Fibroblast of lung (primary cell): ENCODE measurements around the gene NFIL3. TPM values are rescaled to one million over a fixed set of nuclear protein-coding genes. Genes with fewer than 3 reads are reported as not detected.
A peak's percentile ranks its signal among the peaks of the same experiment; 100 is the strongest.

Experiments used
- DNase-seq, 2 donors: peaks; one replicate each; pipeline versions ENCODE4 v3.0.0 to v3.0.0-alpha.2; 2010; ENCODE audit warnings: low read depth in 2 of 2
- H2AFZ ChIP-seq: 2 replicates; pipeline ENCODE4 v1.5.1; 2012; ENCODE audit warnings: low read length, control low read depth, inconsistent platforms
- H3K27ac ChIP-seq: 2 replicates; pipeline ENCODE4 v1.5.1; 2011; ENCODE audit warnings: low read length, control low read depth; ENCODE audit not compliant: insufficient read depth
- H3K27me3 ChIP-seq: 2 replicates; pipeline ENCODE4 v1.5.1; 2011; ENCODE audit warnings: mild to moderate bottlenecking, low read length; ENCODE audit not compliant: control insufficient read depth, insufficient read depth
- H3K36me3 ChIP-seq: 2 replicates; pipeline ENCODE4 v1.5.1; 2011; ENCODE audit warnings: low read length; ENCODE audit not compliant: control insufficient read depth, insufficient read depth
- H3K4me1 ChIP-seq: 2 replicates; pipeline ENCODE4 v1.5.1; 2011; ENCODE audit warnings: low read length; ENCODE audit not compliant: control insufficient read depth, insufficient read depth; ENCODE audit errors: extremely low read depth
- H3K4me2 ChIP-seq: 2 replicates; pipeline ENCODE4 v1.5.1; 2011; ENCODE audit warnings: low read length, control low read depth; ENCODE audit not compliant: insufficient read depth; ENCODE audit errors: extremely low read depth
- H3K4me3 ChIP-seq, 4 experiments: fragments of 200-600 bp in 1 of 4; sonication (generic) in 1 of 4; replicated peaks in 1 of 4; 2 replicates each; pipeline ENCODE4 v1.5.1; 2011 to 2016; ENCODE audit warnings: low read length in 4 of 4, low read depth in 3 of 4, mild to moderate bottlenecking in 3 of 4, control low read depth in 2 of 4, inconsistent platforms in 1 of 4, mixed read lengths in 1 of 4; ENCODE audit not compliant: insufficient read depth in 1 of 4; ENCODE audit errors: control extremely low read depth in 1 of 4
- H3K79me2 ChIP-seq: 2 replicates; pipeline ENCODE4 v1.5.1; 2012; ENCODE audit warnings: mild to moderate bottlenecking, low read length, inconsistent platforms; ENCODE audit not compliant: control insufficient read depth, insufficient read depth
- H3K9ac ChIP-seq: 2 replicates; pipeline ENCODE4 v1.5.1; 2011; ENCODE audit warnings: mild to moderate bottlenecking, low read length, control low read depth; ENCODE audit not compliant: insufficient read depth
- H3K9me3 ChIP-seq: 2 replicates; pipeline ENCODE4 v1.5.1; 2012; ENCODE audit warnings: low read depth, low read length; ENCODE audit not compliant: control insufficient read depth, insufficient read depth
- H4K20me1 ChIP-seq: 2 replicates; pipeline ENCODE4 v1.5.1; 2011; ENCODE audit warnings: low read length; ENCODE audit not compliant: control insufficient read depth, insufficient read depth; ENCODE audit errors: extremely low read depth
- EZH2 ChIP-seq: IDR thresholded peaks from 2 replicates; pipeline ENCODE4 v1.5.1; 2012; ENCODE audit warnings: low read length, control low read depth, mild to moderate bottlenecking; ENCODE audit errors: missing control alignments
- polyA plus RNA-seq, 2 donors: library from polyadenylated mRNA; depleted of rRNA in 1 of 2; stranded (reverse) in 1 of 2; unstranded in 1 of 2; fragments of >200 nt; gene quantifications; 2 replicates each; pipeline ENCODE4 v1.2.1, GENCODE V29; 2011 to 2012; ENCODE audit warnings: missing spikeins in 1 of 2
- total RNA-seq: library from RNA; depleted of rRNA; stranded (reverse); fragments of >200 nt; gene quantifications from 2 replicates; pipeline ENCODE4 v1.2.1, GENCODE V29; 2014
- TF ChIP-seq, protein P1 (sequence below), 2 donors: IDR thresholded peaks in 1 of 2; conservative IDR thresholded peaks in 1 of 2; 1 replicate in 1 of 2; 2 replicates in 1 of 2; pipeline ENCODE4 v1.5.1; 2011 to 2012; ENCODE audit warnings: low read length in 2 of 2, control low read depth in 1 of 2, inconsistent platforms in 1 of 2, low read depth in 1 of 2, mild to moderate bottlenecking in 1 of 2

Gene NFIL3
- total and polyA plus RNA-seq, 2 donors (not counting 1 experiment from before 2014, with no cell fraction given): 58.7 to 62.3 TPM

DNA sequence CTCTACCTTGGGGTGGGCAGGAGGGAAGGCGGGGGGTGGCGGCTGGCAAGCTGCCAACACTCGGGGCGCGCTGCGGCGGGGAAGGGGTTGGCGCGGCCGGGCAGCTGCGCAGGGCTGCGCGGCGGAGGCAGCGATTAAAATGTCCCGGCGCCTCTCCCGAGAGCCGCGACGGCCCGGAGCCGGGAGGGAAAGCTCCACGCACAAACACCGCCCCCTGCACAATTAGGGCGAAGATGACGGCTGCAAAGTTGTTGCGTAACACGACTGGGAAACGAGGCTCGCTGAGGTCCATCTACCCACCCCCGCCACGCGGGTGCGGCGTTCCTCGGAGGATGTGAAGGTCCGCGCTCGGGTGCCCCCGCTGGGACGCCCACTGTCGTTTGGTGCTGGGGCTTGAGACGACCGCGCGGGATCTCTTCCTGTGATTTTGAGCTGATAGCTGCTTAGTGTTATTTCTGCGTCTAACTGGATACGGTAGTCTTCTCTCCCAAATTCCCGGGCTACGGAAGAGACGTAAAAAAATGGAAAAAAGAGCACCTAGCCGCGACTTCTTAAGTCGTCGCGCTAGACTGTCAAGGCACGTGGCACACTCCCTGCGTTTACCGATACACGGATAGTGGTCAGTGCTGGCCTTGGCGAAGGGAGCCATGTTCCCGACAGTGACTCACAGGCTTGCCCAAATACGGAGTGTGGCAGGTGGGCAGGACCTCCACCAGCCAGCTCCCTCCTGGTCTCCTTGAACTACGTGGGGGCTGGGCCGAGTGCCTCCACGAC is 958 bp upstream of the NFIL3 start:
- TF ChIP-seq, protein P1, sequence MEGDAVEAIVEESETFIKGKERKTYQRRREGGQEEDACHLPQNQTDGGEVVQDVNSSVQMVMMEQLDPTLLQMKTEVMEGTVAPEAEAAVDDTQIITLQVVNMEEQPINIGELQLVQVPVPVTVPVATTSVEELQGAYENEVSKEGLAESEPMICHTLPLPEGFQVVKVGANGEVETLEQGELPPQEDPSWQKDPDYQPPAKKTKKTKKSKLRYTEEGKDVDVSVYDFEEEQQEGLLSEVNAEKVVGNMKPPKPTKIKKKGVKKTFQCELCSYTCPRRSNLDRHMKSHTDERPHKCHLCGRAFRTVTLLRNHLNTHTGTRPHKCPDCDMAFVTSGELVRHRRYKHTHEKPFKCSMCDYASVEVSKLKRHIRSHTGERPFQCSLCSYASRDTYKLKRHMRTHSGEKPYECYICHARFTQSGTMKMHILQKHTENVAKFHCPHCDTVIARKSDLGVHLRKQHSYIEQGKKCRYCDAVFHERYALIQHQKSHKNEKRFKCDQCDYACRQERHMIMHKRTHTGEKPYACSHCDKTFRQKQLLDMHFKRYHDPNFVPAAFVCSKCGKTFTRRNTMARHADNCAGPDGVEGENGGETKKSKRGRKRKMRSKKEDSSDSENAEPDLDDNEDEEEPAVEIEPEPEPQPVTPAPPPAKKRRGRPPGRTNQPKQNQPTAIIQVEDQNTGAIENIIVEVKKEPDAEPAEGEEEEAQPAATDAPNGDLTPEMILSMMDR (conservative IDR thresholded peaks at IDR 0.05 in 1 of 2, IDR thresholded peaks at IDR 0.05 in 1 of 2; ENCODE audit: low read depth in 1 of 2, low read length in 2 of 2): peak in 1 of 2 donors; percentile 28
- TF ChIP-seq EZH2: no peak
- DNase-seq: peak; percentile 81 to 94
- Histone ChIP-seq H2AFZ (no peak overlapping the region), H3K79me2 (peaks cover 36% of the 10 kb centered on the region), H4K20me1 (no peaks in the 10 kb centered on the region), H3K27me3 (no peaks in the 10 kb centered on the region), H3K36me3 (no peaks in the 10 kb centered on the region), H3K4me1 (peaks cover 11% of the 10 kb centered on the region), H3K9ac (peak overlapping the region; percentile 97), H3K4me2 (peak overlapping the region; percentile 73), H3K27ac (peak overlapping the region; percentile 91), H3K9me3 (no peaks in the 10 kb centered on the region), H3K4me3 (peak overlapping the region; percentile 64 to 86 (median 66))

DNA sequence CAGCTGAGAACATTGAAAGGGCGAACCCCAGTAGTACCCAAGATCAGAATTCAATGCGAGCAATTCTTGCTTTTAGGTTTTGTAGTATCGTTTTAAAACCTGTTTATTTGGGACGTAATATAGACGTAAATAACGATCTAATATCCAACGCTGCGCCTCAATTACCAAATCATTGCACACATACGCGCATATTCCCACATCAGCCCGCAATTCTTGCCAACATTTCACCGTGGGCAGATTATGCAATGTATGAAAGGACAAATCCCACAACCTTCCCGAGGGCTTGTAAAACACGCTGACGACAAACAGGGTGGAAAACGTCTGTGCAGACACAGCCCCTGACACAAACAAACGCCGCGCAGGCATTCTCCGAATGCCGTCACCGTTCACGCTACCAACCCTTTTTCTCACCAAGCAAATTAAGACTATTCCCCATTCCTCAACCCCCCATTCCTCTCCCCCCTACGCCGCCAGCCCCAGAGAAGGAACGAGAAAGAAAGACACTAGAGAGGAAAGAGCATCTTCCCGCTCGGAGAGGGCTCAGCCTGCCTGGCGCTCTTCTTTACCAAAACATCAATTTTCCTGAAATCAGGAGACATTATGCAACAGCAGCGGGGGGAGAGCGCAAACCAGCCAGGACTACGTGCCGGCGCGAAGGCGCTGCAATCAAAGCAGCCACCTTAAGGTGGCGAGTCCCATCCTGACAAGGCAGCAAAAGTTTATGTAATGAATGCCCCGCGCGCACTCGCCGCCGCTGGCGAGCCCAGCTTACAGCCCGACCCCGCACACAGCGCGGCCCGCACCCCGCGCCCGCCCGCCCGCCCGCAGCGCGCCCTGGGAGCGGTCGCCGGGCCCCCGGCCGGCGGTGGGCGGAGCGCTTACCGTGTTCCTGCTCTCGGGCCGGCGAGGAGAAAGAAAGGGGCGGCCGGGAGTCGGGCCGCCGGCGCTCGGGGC is 597 bp downstream of the NFIL3 start:
- Histone ChIP-seq H2AFZ (no peak overlapping the region), H3K9ac (peak overlapping the region; percentile 89), H3K36me3 (no peaks in the 10 kb centered on the region)

More for the DNA sequence above, 597 bp downstream of the NFIL3 start:
- Histone ChIP-seq H3K9me3 (no peaks in the 10 kb centered on the region), H4K20me1 (no peaks in the 10 kb centered on the region), H3K4me3 (peak overlapping the region; percentile 75 to 100 (median 86)), H3K27me3 (no peaks in the 10 kb centered on the region), H3K4me2 (peak overlapping the region; percentile 86), H3K4me1 (peaks cover 15% of the 10 kb centered on the region), H3K27ac (peak overlapping the region; percentile 92), H3K79me2 (peaks cover 48% of the 10 kb centered on the region)
- peak; percentile 77 to 94 for DNase-seq
- no peak for TF ChIP-seq EZH2
- TF ChIP-seq, protein P1 (conservative IDR thresholded peaks at IDR 0.05 in 1 of 2, IDR thresholded peaks at IDR 0.05 in 1 of 2; ENCODE audit: low read depth in 1 of 2, low read length in 2 of 2): peak in 1 of 2 donors; percentile 17
